ENCODE data around the gene TMEM171.

DNA sequence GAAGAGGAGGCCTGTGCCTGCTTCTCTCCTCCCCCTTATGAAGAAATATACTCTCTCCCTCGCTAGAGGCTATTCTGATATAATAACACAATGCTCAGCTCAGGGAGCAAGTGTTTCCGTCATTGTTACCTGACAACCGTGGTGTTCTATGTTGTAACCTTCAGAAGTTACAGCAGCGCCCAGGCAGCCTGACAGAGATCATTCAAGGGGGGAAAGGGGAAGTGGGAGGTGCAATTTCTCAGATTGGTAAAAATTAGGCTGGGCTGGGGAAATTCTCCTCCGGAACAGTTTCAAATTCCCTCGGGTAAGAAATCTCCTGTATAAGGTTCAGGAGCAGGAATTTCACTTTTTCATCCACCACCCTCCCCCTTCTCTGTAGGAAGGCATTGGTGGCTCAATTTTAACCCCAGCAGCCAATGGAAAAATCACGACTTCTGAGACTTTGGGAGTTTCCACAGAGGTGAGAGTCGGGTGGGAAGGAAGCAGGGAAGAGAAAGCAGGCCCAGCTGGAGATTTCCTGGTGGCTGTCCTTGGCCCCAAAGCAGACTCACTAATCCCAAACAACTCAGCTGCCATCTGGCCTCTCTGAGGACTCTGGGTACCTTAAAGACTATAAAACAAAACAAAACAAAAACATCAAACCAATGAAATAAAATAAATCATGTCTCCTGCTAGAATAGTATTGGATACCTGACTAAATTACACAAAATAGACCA lies 53.9 kb downstream of the TMEM171 start:
- TF ChIP-seq, protein P1, sequence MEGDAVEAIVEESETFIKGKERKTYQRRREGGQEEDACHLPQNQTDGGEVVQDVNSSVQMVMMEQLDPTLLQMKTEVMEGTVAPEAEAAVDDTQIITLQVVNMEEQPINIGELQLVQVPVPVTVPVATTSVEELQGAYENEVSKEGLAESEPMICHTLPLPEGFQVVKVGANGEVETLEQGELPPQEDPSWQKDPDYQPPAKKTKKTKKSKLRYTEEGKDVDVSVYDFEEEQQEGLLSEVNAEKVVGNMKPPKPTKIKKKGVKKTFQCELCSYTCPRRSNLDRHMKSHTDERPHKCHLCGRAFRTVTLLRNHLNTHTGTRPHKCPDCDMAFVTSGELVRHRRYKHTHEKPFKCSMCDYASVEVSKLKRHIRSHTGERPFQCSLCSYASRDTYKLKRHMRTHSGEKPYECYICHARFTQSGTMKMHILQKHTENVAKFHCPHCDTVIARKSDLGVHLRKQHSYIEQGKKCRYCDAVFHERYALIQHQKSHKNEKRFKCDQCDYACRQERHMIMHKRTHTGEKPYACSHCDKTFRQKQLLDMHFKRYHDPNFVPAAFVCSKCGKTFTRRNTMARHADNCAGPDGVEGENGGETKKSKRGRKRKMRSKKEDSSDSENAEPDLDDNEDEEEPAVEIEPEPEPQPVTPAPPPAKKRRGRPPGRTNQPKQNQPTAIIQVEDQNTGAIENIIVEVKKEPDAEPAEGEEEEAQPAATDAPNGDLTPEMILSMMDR (conservative IDR thresholded peaks at IDR 0.05), result no peak
- no peak for TF ChIP-seq ZFX (IDR thresholded peaks at IDR 0.05)
